ENCODE results near the gene DYNC1LI2.
A peak's percentile ranks its signal among the peaks of the same experiment; 100 is the strongest.

Gene DYNC1LI2

DNA sequence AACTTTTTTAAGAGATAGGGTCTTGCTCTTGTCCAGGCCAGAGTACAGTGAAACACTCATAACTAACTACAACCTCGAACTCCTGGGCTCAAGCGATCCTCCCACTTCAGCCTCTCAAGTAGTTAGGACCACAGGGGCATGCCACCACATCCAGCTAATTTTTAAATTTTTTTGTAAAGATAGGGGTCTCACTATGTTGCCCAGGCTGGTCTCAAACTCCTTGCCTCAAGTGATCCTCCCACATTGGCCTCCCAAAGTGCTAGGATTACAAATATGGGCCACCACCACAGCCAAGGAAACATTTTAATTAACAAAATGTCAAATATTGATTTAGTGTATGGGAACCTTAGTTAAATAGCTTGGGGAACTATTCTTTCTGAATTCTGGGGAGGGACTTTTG lies 2.8 kb upstream of the DYNC1LI2 start:
- no peaks in the 10 kb centered on the region for H3K9me3 ChIP-seq
- no peak overlapping the region for H3K27ac ChIP-seq
- intact Hi-C loops (cut with DNase I; ENCODE audit: low total_unique reads): loop anchor here (5.0 kb wide), 1 partner anchor 147 kb away; no protein-coding TSS in a partner anchor
- peaks cover 0 to 2% (median 1%) of the 10 kb centered on the region in 3 donors for H3K36me3 ChIP-seq
- peaks cover 0 to 24% (median 16%) of the 10 kb centered on the region in 4 donors for H3K4me1 ChIP-seq
- no peak for DNase-seq
- no peaks in the 10 kb centered on the region for H3K27me3 ChIP-seq
- H3K4me3 ChIP-seq: no peak overlapping the region
- TF ChIP-seq, protein P1, sequence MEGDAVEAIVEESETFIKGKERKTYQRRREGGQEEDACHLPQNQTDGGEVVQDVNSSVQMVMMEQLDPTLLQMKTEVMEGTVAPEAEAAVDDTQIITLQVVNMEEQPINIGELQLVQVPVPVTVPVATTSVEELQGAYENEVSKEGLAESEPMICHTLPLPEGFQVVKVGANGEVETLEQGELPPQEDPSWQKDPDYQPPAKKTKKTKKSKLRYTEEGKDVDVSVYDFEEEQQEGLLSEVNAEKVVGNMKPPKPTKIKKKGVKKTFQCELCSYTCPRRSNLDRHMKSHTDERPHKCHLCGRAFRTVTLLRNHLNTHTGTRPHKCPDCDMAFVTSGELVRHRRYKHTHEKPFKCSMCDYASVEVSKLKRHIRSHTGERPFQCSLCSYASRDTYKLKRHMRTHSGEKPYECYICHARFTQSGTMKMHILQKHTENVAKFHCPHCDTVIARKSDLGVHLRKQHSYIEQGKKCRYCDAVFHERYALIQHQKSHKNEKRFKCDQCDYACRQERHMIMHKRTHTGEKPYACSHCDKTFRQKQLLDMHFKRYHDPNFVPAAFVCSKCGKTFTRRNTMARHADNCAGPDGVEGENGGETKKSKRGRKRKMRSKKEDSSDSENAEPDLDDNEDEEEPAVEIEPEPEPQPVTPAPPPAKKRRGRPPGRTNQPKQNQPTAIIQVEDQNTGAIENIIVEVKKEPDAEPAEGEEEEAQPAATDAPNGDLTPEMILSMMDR (IDR thresholded peaks at IDR 0.05): no peak

DNA sequence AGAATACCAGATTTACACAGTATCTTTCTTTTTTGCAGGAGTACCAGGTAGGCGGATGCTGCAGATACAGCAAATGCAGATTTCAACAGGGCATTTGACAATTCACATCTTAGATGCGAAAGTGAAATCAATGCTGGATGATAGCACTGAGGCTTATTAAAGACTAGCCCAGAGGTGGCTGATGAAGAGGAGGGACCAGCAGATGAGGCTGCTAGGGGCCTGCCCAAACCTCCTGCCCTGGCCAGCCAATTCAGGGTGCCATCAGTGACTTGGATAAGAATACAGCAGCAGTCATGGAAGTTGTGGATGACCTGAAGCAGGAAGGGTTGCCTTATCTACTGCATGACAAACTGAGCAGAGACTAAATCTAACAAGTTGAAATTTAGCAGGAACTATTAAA lies 1.5 kb upstream of the DYNC1LI2 start:
- H3K4me1 ChIP-seq: peaks cover 0 to 29% (median 19%) of the 10 kb centered on the region in 4 donors
- no peak overlapping the region for H3K27ac ChIP-seq
- intact Hi-C loops (cut with DNase I; ENCODE audit: low total_unique reads): loop anchor here (5.0 kb wide), 1 partner anchor 146 kb away; no protein-coding TSS in a partner anchor
- TF ChIP-seq, protein P1 (IDR thresholded peaks at IDR 0.05): no peak
- H3K4me3 ChIP-seq: no peak overlapping the region
- H3K36me3 ChIP-seq: peaks cover 0 to 14% (median 7%) of the 10 kb centered on the region in 3 donors
- no peak for DNase-seq
- no peaks in the 10 kb centered on the region for H3K9me3 ChIP-seq
- no peaks in the 10 kb centered on the region for H3K27me3 ChIP-seq

DNA sequence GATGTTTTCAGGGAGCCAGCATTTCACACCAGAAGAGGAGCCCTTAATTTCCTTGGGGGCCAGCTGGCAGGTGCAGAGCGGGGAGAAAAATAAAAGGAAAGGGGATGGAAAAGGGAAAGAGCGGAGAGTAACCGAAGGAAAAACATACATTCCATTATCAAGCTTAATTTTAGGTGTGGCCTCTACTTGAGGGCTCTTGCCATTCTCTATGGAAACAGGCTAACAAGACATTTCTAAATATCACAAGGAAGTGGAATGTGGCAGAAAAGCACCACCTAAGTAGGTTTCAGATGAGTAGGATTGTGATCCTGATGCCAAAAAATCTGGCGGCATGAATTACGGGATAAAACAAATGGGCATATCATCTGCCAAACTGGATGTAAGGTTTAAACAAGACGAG lies 970 bp upstream of the DYNC1LI2 start:
- Histone ChIP-seq H3K9me3 (no peaks in the 10 kb centered on the region), H3K27ac (peak overlapping the region in 1 of 2 donors; percentile 96), H3K4me3 (peak overlapping the region; percentile 84 to 95), H3K27me3 (no peaks in the 10 kb centered on the region), H3K4me1 (peaks cover 0 to 32% (median 20%) of the 10 kb centered on the region in 4 donors), H3K36me3 (peaks cover 0 to 19% (median 11%) of the 10 kb centered on the region in 3 donors)
- TF ChIP-seq, protein P1 (IDR thresholded peaks at IDR 0.05): no peak
- intact Hi-C loops (cut with DNase I; ENCODE audit: low total_unique reads): loop anchor here (5.0 kb wide), 1 partner anchor 145 kb away; no protein-coding TSS in a partner anchor
- DNase-seq: no peak

DNA sequence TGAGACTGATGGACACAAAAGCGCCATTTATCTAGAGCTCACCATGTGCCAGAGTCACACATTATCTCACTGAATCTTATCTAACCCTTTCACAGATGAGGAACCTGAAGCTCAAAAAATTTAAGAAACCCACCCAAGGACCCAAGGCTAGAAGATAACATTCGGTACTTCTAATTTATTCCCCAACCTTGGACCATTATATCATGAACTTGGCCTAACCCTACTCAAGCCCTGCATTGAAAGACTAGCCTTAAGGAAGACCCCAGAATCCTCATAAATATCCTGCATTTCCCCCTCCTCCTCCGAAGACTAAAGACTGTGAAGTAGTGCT lies 548 bp upstream of the DYNC1LI2 start:
- intact Hi-C loops (cut with DNase I; ENCODE audit: low total_unique reads): loop anchor here (5.0 kb wide), 1 partner anchor 145 kb away; no protein-coding TSS in a partner anchor
- DNase-seq: no peak
- Histone ChIP-seq H3K9me3 (no peaks in the 10 kb centered on the region), H3K27me3 (no peaks in the 10 kb centered on the region), H3K4me1 (peaks cover 0 to 36% (median 22%) of the 10 kb centered on the region in 4 donors), H3K27ac (peak overlapping the region; percentile 85 to 96), H3K4me3 (peak overlapping the region; percentile 84 to 95), H3K36me3 (peaks cover 0 to 24% (median 16%) of the 10 kb centered on the region in 3 donors)
- TF ChIP-seq, protein P1 (IDR thresholded peaks at IDR 0.05): no peak

DNA sequence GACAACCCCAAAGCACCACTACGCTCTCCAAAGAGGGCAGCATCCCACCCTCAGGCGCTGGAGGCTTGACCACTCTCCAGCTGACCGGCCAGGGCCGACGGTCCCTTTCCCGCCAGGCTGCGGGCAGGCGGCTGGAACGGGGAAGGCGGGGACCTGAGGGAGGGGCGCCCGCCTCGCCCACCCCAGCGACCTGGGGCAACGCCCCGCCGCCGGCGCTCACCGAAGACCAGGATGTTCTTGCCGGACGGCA lies 431 bp downstream of the DYNC1LI2 start:
- peak overlapping the region; percentile 85 to 96 for H3K27ac ChIP-seq
- H3K27me3 ChIP-seq: no peaks in the 10 kb centered on the region
- H3K4me3 ChIP-seq: peak overlapping the region; percentile 84 to 95
- peaks cover 0 to 45% (median 24%) of the 10 kb centered on the region in 4 donors for H3K4me1 ChIP-seq
- TF ChIP-seq, protein P1 (IDR thresholded peaks at IDR 0.05): no peak
- intact Hi-C loops (cut with DNase I; ENCODE audit: low total_unique reads): loop anchor here (5.0 kb wide), 1 partner anchor 144 kb away; no protein-coding TSS in a partner anchor
- H3K9me3 ChIP-seq: no peaks in the 10 kb centered on the region
- no peak for DNase-seq
- peaks cover 0 to 33% (median 16%) of the 10 kb centered on the region in 3 donors for H3K36me3 ChIP-seq

All from tibial artery (tissue), 4 donors.